ENCODE data around the gene ADAM12.

Gene ADAM12

GRCh38 chr10:126398924-126399323 lies 10.6 kb upstream of the ADAM12 start:
- H3K4me3 ChIP-seq (ENCODE audit: low read length, poor library complexity, severe bottlenecking), result no peak overlapping the region
- H3F3A ChIP-seq (ENCODE audit: low read depth), result no peaks in the 10 kb centered on the region
- no peak overlapping the region for H3K9ac ChIP-seq (ENCODE audit: low read depth, low read length, poor library complexity, severe bottlenecking)
- H2AFZ ChIP-seq (ENCODE audit: low read length), result no peak overlapping the region
- no peaks in the 10 kb centered on the region for H3K4me1 ChIP-seq (ENCODE audit: insufficient read depth, low read length, poor library complexity, severe bottlenecking)
- no peaks in the 10 kb centered on the region for H3K36me3 ChIP-seq (ENCODE audit: insufficient read depth, low read length)
- H4K20me1 ChIP-seq (ENCODE audit: insufficient read depth, low read length, poor library complexity, severe bottlenecking), result no peaks in the 10 kb centered on the region
- no peak for TF ChIP-seq EZH2phosphoT487 (IDR thresholded peaks at IDR 0.05; ENCODE audit: borderline replicate concordance)
- TF ChIP-seq, protein P1, sequence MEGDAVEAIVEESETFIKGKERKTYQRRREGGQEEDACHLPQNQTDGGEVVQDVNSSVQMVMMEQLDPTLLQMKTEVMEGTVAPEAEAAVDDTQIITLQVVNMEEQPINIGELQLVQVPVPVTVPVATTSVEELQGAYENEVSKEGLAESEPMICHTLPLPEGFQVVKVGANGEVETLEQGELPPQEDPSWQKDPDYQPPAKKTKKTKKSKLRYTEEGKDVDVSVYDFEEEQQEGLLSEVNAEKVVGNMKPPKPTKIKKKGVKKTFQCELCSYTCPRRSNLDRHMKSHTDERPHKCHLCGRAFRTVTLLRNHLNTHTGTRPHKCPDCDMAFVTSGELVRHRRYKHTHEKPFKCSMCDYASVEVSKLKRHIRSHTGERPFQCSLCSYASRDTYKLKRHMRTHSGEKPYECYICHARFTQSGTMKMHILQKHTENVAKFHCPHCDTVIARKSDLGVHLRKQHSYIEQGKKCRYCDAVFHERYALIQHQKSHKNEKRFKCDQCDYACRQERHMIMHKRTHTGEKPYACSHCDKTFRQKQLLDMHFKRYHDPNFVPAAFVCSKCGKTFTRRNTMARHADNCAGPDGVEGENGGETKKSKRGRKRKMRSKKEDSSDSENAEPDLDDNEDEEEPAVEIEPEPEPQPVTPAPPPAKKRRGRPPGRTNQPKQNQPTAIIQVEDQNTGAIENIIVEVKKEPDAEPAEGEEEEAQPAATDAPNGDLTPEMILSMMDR (conservative IDR thresholded peaks at IDR 0.05; ENCODE audit: low read length), result no peak
- no peaks in the 10 kb centered on the region for H3K9me2 ChIP-seq (replicated peaks; ENCODE audit: low read depth, low read length)
- no peaks in the 10 kb centered on the region for H3K79me2 ChIP-seq (ENCODE audit: insufficient read depth, low read length)
- no peaks in the 10 kb centered on the region for H3K27me3 ChIP-seq (ENCODE audit: insufficient read depth, low read length, poor library complexity, severe bottlenecking)
- H3K4me2 ChIP-seq (ENCODE audit: low read depth, low read length, poor library complexity, severe bottlenecking), result no peak overlapping the region
- H3K9me3 ChIP-seq (ENCODE audit: insufficient read depth, low read depth, low read length), result no peaks in the 10 kb centered on the region; the same call in 1 of the 2 replicates

GRCh38 chr10:126398383-126398743 lies 10.1 kb upstream of the ADAM12 start:
- no peak overlapping the region for H3K4me3 ChIP-seq (ENCODE audit: low read length, poor library complexity, severe bottlenecking)
- H2AFZ ChIP-seq (ENCODE audit: low read length), result no peak overlapping the region
- H4K20me1 ChIP-seq (ENCODE audit: insufficient read depth, low read length, poor library complexity, severe bottlenecking), result no peaks in the 10 kb centered on the region
- H3F3A ChIP-seq (ENCODE audit: low read depth), result no peaks in the 10 kb centered on the region
- H3K9ac ChIP-seq (ENCODE audit: low read depth, low read length, poor library complexity, severe bottlenecking), result no peak overlapping the region
- no peak for TF ChIP-seq EZH2phosphoT487 (IDR thresholded peaks at IDR 0.05; ENCODE audit: borderline replicate concordance)
- TF ChIP-seq, protein P1 (conservative IDR thresholded peaks at IDR 0.05; ENCODE audit: low read length), result no peak
- no peaks in the 10 kb centered on the region for H3K79me2 ChIP-seq (ENCODE audit: insufficient read depth, low read length)
- no peaks in the 10 kb centered on the region for H3K36me3 ChIP-seq (ENCODE audit: insufficient read depth, low read length)
- no peaks in the 10 kb centered on the region for H3K4me1 ChIP-seq (ENCODE audit: insufficient read depth, low read length, poor library complexity, severe bottlenecking)
- no peak overlapping the region for H3K4me2 ChIP-seq (ENCODE audit: low read depth, low read length, poor library complexity, severe bottlenecking)
- no peaks in the 10 kb centered on the region for H3K9me2 ChIP-seq (replicated peaks; ENCODE audit: low read depth, low read length)
- no peaks in the 10 kb centered on the region for H3K27me3 ChIP-seq (ENCODE audit: insufficient read depth, low read length, poor library complexity, severe bottlenecking)
- H3K9me3 ChIP-seq (ENCODE audit: insufficient read depth, low read depth, low read length), result no peaks in the 10 kb centered on the region; the same call in 1 of the 2 replicates

GRCh38 chr10:126397640-126398382 lies 9.5 kb upstream of the ADAM12 start:
- Histone ChIP-seq H3K9me3 (ENCODE audit: insufficient read depth, low read depth, low read length) (no peaks in the 10 kb centered on the region; the same call in 1 of the 2 replicates), H3K79me2 (ENCODE audit: insufficient read depth, low read length) (no peaks in the 10 kb centered on the region), H3K9me2 (replicated peaks; ENCODE audit: low read depth, low read length) (no peaks in the 10 kb centered on the region), H3K4me1 (ENCODE audit: insufficient read depth, low read length, poor library complexity, severe bottlenecking) (no peaks in the 10 kb centered on the region), H4K20me1 (ENCODE audit: insufficient read depth, low read length, poor library complexity, severe bottlenecking) (no peaks in the 10 kb centered on the region), H3K36me3 (ENCODE audit: insufficient read depth, low read length) (no peaks in the 10 kb centered on the region), H2AFZ (ENCODE audit: low read length) (no peak overlapping the region), H3K27me3 (ENCODE audit: insufficient read depth, low read length, poor library complexity, severe bottlenecking) (no peaks in the 10 kb centered on the region), H3K4me3 (ENCODE audit: low read length, poor library complexity, severe bottlenecking) (no peak overlapping the region), H3K4me2 (ENCODE audit: low read depth, low read length, poor library complexity, severe bottlenecking) (no peak overlapping the region), H3F3A (ENCODE audit: low read depth) (no peaks in the 10 kb centered on the region), H3K9ac (ENCODE audit: low read depth, low read length, poor library complexity, severe bottlenecking) (no peak overlapping the region)
- TF ChIP-seq, protein P1 (conservative IDR thresholded peaks at IDR 0.05; ENCODE audit: low read length), result no peak
- no peak for TF ChIP-seq EZH2phosphoT487 (IDR thresholded peaks at IDR 0.05; ENCODE audit: borderline replicate concordance)

All from Loucy (cell line).